NCI-H1105 (cell line): ENCODE data around the gene GRAMD4.
"Not testable (repeated sequence)": the region's sequence is repeated elsewhere in the genome, so short reads cannot be mapped to it uniquely, and the experiment has no call there.

Experiments used
- DNase-seq: peaks from one replicate; lab custom pipeline; 2025; lab: John Stamatoyannopoulos, UW

The GRAMD4 gene

GRCh38 chr22:46619240-46619829, 851 bp upstream of the GRAMD4 start:
- DNase-seq: no peak

- DNase-seq: no peak
Measured at GRCh38 chr22:46620588-46621242, 529 bp downstream of the GRAMD4 start.

- DNase-seq: not testable (repeated sequence)
Measured at GRCh38 chr22:46621243-46621930, 1.2 kb downstream of the GRAMD4 start.

GRCh38 chr22:46622081-46622521, 1.9 kb downstream of the GRAMD4 start:
- peak; percentile 73 for DNase-seq

- DNase-seq: no peak
Measured at GRCh38 chr22:46625113-46625842, 5.1 kb downstream of the GRAMD4 start.

GRCh38 chr22:46625843-46626349, 5.7 kb downstream of the GRAMD4 start:
- DNase-seq: no peak

GRCh38 chr22:46626356-46626755, 6.2 kb downstream of the GRAMD4 start:
- DNase-seq: no peak

GRCh38 chr22:46626911-46627805, 7.0 kb downstream of the GRAMD4 start:
- DNase-seq: peak; percentile 21

- DNase-seq: no peak
Measured at GRCh38 chr22:46627806-46628482, 7.8 kb downstream of the GRAMD4 start.

GRCh38 chr22:46628756-46629155, 8.6 kb downstream of the GRAMD4 start:
- DNase-seq: no peak

GRCh38 chr22:46629291-46629690, 9.1 kb downstream of the GRAMD4 start:
- DNase-seq: no peak

- DNase-seq: no peak
Measured at GRCh38 chr22:46631113-46631512, 10.9 kb downstream of the GRAMD4 start.

- no peak for DNase-seq
Measured at GRCh38 chr22:46632646-46633249, 12.6 kb downstream of the GRAMD4 start.

GRCh38 chr22:46633334-46633890, 13.2 kb downstream of the GRAMD4 start:
- DNase-seq: no peak

- DNase-seq: no peak
Measured at GRCh38 chr22:46634011-46634699, 14.0 kb downstream of the GRAMD4 start.

- not testable (repeated sequence) for DNase-seq
Measured at GRCh38 chr22:46634973-46635685, 14.9 kb downstream of the GRAMD4 start.

GRCh38 chr22:46635756-46636155, 15.6 kb downstream of the GRAMD4 start:
- no peak for DNase-seq

GRCh38 chr22:46636221-46637002, 16.2 kb downstream of the GRAMD4 start:
- no peak for DNase-seq
